ENCODE data around the gene SPACA7.
"Not testable (repeated sequence)": the region's sequence is repeated elsewhere in the genome, so short reads cannot be mapped to it uniquely, and the experiment has no call there.

Gene SPACA7

GRCh38 chr13:112351825-112352224 is 24.3 kb upstream of the SPACA7 start:
- DNase-seq = no peak

- DNase-seq = no peak
Observed at GRCh38 chr13:112353856-112354255, 22.3 kb upstream of the SPACA7 start.

GRCh38 chr13:112354330-112355273 is 21.6 kb upstream of the SPACA7 start:
- no peak for DNase-seq

- no peak for DNase-seq
Observed at GRCh38 chr13:112355274-112355838, 20.8 kb upstream of the SPACA7 start.

GRCh38 chr13:112356190-112356589 is 20.0 kb upstream of the SPACA7 start:
- no peak for DNase-seq

- DNase-seq = no peak
Observed at GRCh38 chr13:112358156-112358555, 18.0 kb upstream of the SPACA7 start.

- no peak for DNase-seq
Observed at GRCh38 chr13:112362021-112362420, 14.1 kb upstream of the SPACA7 start.

GRCh38 chr13:112363867-112364528 is 12.2 kb upstream of the SPACA7 start:
- DNase-seq = no peak

GRCh38 chr13:112366907-112367646 is 9.1 kb upstream of the SPACA7 start:
- no peak for DNase-seq

- no peak for DNase-seq
Observed at GRCh38 chr13:112368883-112369282, 7.3 kb upstream of the SPACA7 start.

GRCh38 chr13:112370311-112370710 is 5.8 kb upstream of the SPACA7 start:
- DNase-seq = no peak

GRCh38 chr13:112374271-112374670 is 1.9 kb upstream of the SPACA7 start:
- no peak for DNase-seq

- no peak for DNase-seq
Observed at GRCh38 chr13:112391746-112392145, 15.6 kb downstream of the SPACA7 start.

GRCh38 chr13:112392719-112393118 is 16.6 kb downstream of the SPACA7 start:
- DNase-seq = no peak

GRCh38 chr13:112395022-112395421 is 18.9 kb downstream of the SPACA7 start:
- DNase-seq = not testable (repeated sequence)

GRCh38 chr13:112395941-112396340 is 19.8 kb downstream of the SPACA7 start:
- DNase-seq = not testable (repeated sequence)

GRCh38 chr13:112397108-112397507 is 21.0 kb downstream of the SPACA7 start:
- no peak for DNase-seq

- DNase-seq = not testable (repeated sequence)
Observed at GRCh38 chr13:112398347-112398746, 22.2 kb downstream of the SPACA7 start.

- not testable (repeated sequence) for DNase-seq
Observed at GRCh38 chr13:112409828-112410227, 33.7 kb downstream of the SPACA7 start.

GRCh38 chr13:112416647-112417046 is 40.5 kb downstream of the SPACA7 start:
- DNase-seq = no peak

- DNase-seq = no peak
Observed at GRCh38 chr13:112417079-112417478, 40.9 kb downstream of the SPACA7 start.

- no peak for DNase-seq
Observed at GRCh38 chr13:112424098-112424497, 47.9 kb downstream of the SPACA7 start.

GRCh38 chr13:112428704-112429103 is 52.5 kb downstream of the SPACA7 start:
- no peak for DNase-seq
